Upper lobe of right lung (tissue), 1 donor: ENCODE results near the gene SPART. TPM values are rescaled to one million over a fixed set of nuclear protein-coding genes. Genes with fewer than 3 reads are reported as not detected.

Experiments
- ATAC-seq: fragments of 200-7000 bp; cut with Tn5 transposase; one replicate; pipeline ENCODE4 v1.9.1; 2020; ENCODE audit warnings: mild to moderate bottlenecking, moderate library complexity
- DNase-seq: peaks from one replicate; pipeline ENCODE4 v3.0.0-alpha.2; 2020
- H3K27ac ChIP-seq: fragments of 200-600 bp; one replicate; pipeline ENCODE4 v1.8.0; 2022
- H3K27me3 ChIP-seq: fragments of 200-600 bp; one replicate; pipeline ENCODE4 v1.8.0; 2022; ENCODE audit warnings: mild to moderate bottlenecking
- H3K36me3 ChIP-seq: fragments of 200-600 bp; one replicate; pipeline ENCODE4 v1.8.0; 2022
- H3K4me1 ChIP-seq: fragments of 200-600 bp; one replicate; pipeline ENCODE4 v1.8.0; 2022
- H3K4me3 ChIP-seq: fragments of 200-600 bp; one replicate; pipeline ENCODE4 v1.8.0; 2022; ENCODE audit warnings: mild to moderate bottlenecking
- H3K9me3 ChIP-seq: fragments of 200-600 bp; one replicate; pipeline ENCODE4 v1.8.0; 2022
- CTCF ChIP-seq: fragments of 200-600 bp; IDR thresholded peaks from one replicate; pipeline ENCODE4 v1.8.0; 2022; ENCODE audit warnings: antibody characterized with exemption
- intact Hi-C: fragments of 100-400 bp; cut with DNase I; formaldehyde crosslinking; loops from one replicate; pipeline ENCODE4 v1.11.0; 2022
- total RNA-seq: library from RNA; stranded (reverse); fragmentation: NEBNext Ultra II Directional; extraction: Animal tissue kit (Norgen Biotek cat#: 25700); gene quantifications from one replicate; pipeline ENCODE4 v1.2.1, GENCODE V29; 2021
- donor health status: DM: no; HTN: yes; CAD: no; lungs with severe emphysema.

The SPART gene
- total RNA-seq, 1 donor from 2014 or later = 86.8 TPM

GRCh38 chr13:36354842-36355623, 8.8 kb upstream of the SPART start:
- DNase-seq = no peak
- no peak for ATAC-seq
- Histone ChIP-seq H3K4me3 (no peak overlapping the region), H3K36me3 (no peaks in the 10 kb centered on the region), H3K9me3 (no peaks in the 10 kb centered on the region), H3K27me3 (no peaks in the 10 kb centered on the region), H3K4me1 (no peaks in the 10 kb centered on the region), H3K27ac (no peak overlapping the region)
- intact Hi-C loops = no loop called here
- TF ChIP-seq CTCF = no peak

GRCh38 chr13:36353001-36353400, 6.8 kb upstream of the SPART start:
- no peak overlapping the region for H3K27ac ChIP-seq
- no peak overlapping the region for H3K4me3 ChIP-seq
- no peaks in the 10 kb centered on the region for H3K27me3 ChIP-seq
- H3K9me3 ChIP-seq = no peaks in the 10 kb centered on the region
- ATAC-seq (no peak), DNase-seq (no peak)
- no peaks in the 10 kb centered on the region for H3K4me1 ChIP-seq
- intact Hi-C loops = no loop called here
- no peaks in the 10 kb centered on the region for H3K36me3 ChIP-seq
- no peak for TF ChIP-seq CTCF

- intact Hi-C loops = no loop called here
- H3K9me3 ChIP-seq = no peaks in the 10 kb centered on the region
- no peaks in the 10 kb centered on the region for H3K36me3 ChIP-seq
- DNase-seq = no peak
- H3K27ac ChIP-seq = no peak overlapping the region
- no peak for TF ChIP-seq CTCF
- no peak overlapping the region for H3K4me3 ChIP-seq
- ATAC-seq = no peak
- H3K4me1 ChIP-seq = no peaks in the 10 kb centered on the region
- H3K27me3 ChIP-seq = no peaks in the 10 kb centered on the region
Observed at GRCh38 chr13:36352350-36352749, 6.2 kb upstream of the SPART start.

GRCh38 chr13:36347531-36348210, 1.5 kb upstream of the SPART start:
- TF ChIP-seq CTCF = no peak
- no peak for DNase-seq
- ATAC-seq = no peak
- Histone ChIP-seq H3K36me3 (no peaks in the 10 kb centered on the region), H3K27ac (no peak overlapping the region), H3K27me3 (no peaks in the 10 kb centered on the region), H3K9me3 (no peaks in the 10 kb centered on the region), H3K4me1 (peaks cover 21% of the 10 kb centered on the region), H3K4me3 (no peak overlapping the region)
- intact Hi-C loops = no loop called here

- no peak for TF ChIP-seq CTCF
- ATAC-seq = peak; percentile 53
- H3K36me3 ChIP-seq = no peaks in the 10 kb centered on the region
- H3K27me3 ChIP-seq = no peaks in the 10 kb centered on the region
- H3K9me3 ChIP-seq = no peaks in the 10 kb centered on the region
- intact Hi-C loops = no loop called here
- peaks cover 21% of the 10 kb centered on the region for H3K4me1 ChIP-seq
- DNase-seq = peak; percentile 69
- H3K27ac ChIP-seq = peak overlapping the region; percentile 99
- peak overlapping the region; percentile 86 for H3K4me3 ChIP-seq
Observed at GRCh38 chr13:36345438-36346221, 564 bp downstream of the SPART start.
